ENCODE measurements around the gene COPZ2.
A peak's percentile ranks its signal among the peaks of the same experiment; 100 is the strongest.
"Not testable (repeated sequence)": the region's sequence is repeated elsewhere in the genome, so short reads cannot be mapped to it uniquely, and the experiment has no call there.

Gene COPZ2

DNA sequence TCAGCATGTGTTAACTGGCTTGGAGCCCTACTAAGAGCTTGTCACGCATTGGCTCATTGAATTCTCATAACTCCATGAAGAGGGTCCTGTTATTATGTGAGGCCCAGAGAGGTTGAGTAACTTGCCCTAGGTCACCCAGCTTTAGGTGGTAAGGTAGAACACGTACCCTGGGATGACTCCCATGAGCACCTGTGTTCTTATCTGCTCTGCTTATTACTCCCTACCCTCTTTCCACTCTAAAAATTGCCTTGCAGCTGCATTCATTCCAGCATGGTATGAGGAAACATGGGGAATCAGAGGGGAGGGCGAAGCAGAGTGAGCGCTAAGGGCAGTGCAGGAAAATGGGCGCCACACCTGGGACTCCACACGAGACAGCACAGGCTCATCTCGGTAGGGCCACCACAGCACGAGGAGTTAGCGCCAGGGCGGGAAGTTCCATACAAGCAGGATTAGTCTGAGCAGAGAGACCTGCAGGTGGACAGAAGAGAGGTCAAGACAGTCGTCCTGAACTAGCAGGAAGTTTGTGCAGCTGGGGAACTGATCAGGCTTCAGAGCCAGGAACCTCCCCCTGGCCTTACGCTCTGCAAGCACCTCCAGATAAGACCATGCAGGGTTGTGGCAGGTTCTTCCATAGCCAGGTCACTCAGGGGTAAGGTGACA is 10.1 kb downstream of the COPZ2 start:
- DNase-seq = no peak

DNA sequence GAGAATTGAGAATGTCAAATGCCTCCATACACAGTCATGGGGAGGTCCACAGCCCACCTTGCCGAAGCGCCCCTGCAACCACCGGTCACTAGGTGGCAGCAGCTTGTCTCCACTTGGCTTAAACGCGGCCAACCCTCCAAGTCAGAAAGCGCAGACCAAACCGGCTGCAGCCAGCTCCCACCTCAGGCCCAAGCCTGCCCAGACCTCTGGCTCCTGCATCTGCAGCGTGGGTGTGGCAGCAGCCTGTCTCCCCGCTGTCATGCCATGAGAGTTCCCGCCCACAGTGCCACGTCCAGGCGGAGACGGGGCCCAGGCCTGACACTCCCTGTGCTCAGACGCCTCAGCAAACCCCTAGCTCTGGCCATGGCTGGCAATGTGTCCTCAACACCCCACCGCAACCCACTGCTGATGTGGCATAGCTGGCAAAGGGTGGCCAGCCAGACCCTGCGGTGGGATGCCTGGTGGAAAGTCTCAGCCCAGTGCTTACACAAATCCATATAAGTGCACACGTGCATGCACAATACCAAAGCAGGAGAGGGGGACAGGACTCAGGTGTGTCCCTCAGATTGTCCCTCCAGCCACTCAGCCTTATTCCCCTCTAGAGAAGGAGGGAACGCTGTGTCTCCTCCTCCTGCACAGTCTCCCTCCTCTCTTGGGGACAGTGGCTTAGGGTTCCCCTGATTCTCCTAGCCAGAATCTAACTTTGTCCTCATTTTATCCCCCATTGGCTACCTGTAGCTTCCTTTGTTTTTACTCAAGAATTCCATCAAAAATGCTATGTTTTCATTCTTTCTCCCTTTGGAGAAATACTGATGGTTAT is 10.9 kb downstream of the COPZ2 start:
- DNase-seq = peak; percentile 58

DNA sequence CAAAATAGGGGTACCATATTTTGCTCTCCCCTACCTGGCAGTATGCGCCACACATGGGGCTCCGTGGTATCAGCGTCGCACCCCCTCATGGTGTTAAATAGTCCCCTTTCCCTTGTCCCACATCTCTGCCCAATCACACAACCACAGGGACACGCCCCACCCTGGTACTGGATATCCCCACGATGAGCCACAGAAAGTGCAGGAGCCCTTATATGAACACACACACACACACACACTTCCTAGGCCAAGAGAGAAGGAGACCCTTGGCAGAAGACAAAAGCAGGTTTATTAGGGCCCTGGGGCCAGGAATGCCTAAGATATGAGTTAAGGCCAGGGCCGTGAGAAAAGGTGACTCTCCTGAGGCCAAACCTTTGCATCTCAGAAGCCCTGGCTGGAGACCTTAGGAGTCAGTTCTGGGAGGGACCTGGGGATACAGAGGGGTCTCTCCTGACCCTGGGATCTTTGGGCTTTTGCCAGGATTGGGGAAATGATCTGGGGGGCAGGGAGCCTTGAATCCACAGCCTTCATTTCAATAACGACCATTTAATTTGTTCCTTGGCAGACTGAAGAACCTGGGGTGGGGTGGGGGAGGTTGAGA is 11.6 kb downstream of the COPZ2 start:
- DNase-seq = no peak

- peak; percentile 97 for DNase-seq
Observed at GRCh38 chr17:48025040-48025903, 12.3 kb downstream of the COPZ2 start.

- peak; percentile 20 for DNase-seq
Observed at GRCh38 chr17:48024149-48025039, 13.2 kb downstream of the COPZ2 start.

GRCh38 chr17:48023400-48024148 is 14.0 kb downstream of the COPZ2 start:
- peak; percentile 22 for DNase-seq

DNA sequence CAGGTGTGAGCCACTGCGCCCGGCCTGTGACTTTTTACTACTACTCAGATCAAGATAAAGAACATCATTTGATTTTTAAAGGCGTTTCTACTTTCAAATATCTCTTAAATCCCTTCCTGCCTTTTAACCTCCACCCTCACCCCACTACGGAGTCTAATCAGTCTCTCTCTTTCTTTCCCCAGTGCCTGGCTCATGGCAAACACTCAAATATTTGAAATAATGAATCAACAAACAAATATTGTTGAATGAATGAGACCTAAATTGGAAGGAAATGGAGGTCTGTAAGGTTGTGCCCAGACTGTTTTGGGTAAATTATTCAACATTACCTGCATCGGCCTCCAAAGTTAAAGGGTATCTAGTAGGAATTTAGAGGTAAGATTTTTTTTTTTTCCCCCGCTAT is 14.7 kb downstream of the COPZ2 start:
- no peak for DNase-seq

DNA sequence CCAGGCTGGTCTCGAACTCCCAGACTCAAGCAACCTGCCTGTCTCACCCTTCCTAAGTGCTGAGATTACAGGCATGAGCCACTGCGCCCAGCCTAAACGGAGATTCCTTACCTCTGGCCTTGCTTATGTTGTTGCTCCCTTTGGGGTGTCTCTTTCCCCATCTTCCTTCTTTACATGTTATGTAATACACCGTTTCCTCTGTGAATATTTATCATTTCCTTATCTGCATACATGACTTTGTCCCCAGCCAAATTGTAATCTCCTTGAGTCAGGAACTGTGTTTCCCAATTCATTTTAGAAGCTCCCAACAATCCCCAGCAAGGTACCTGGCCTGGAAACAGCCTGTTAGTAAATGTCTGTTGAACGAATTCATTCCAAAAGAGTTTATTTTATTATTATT is 15.7 kb downstream of the COPZ2 start:
- DNase-seq = no peak

DNA sequence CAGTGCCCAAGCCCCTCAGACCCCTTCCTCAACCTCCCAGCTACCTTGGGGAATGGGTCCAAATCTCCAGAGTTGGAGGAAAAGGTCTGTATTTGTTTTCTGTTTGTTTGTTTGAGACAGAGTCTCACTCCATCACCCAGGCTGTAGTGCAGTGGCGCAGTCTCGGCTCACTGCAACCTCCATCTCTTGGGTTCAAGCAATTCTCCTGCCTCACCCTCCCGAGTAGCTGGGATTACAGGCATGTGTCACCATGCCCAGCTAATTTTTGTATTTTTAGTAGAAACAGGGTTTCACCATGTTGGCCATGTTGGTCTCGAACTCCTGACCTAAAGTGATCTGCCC is 19.8 kb downstream of the COPZ2 start:
- not testable (repeated sequence) for DNase-seq

DNA sequence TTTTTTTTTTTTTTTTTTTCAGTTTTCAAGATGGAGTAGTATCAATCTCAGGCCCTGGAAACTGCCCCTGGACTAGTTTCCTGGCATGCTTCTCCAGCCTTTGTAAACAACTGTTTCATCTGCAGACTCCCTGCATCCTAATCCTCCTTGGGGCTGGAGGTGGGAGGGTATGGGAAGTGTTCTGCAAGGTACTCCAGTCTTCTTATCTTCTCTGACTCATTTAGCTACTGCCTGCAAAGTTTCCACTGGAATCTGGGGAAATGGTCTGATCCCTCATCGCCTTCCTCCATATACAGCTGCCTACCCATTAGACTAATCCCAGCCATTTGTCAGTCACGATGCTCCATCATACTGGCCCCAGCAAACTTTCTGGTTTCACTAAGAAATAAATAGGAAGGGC is 21.5 kb downstream of the COPZ2 start:
- DNase-seq = no peak

GRCh38 chr17:48014595-48015111 is 22.9 kb downstream of the COPZ2 start:
- DNase-seq = no peak

DNA sequence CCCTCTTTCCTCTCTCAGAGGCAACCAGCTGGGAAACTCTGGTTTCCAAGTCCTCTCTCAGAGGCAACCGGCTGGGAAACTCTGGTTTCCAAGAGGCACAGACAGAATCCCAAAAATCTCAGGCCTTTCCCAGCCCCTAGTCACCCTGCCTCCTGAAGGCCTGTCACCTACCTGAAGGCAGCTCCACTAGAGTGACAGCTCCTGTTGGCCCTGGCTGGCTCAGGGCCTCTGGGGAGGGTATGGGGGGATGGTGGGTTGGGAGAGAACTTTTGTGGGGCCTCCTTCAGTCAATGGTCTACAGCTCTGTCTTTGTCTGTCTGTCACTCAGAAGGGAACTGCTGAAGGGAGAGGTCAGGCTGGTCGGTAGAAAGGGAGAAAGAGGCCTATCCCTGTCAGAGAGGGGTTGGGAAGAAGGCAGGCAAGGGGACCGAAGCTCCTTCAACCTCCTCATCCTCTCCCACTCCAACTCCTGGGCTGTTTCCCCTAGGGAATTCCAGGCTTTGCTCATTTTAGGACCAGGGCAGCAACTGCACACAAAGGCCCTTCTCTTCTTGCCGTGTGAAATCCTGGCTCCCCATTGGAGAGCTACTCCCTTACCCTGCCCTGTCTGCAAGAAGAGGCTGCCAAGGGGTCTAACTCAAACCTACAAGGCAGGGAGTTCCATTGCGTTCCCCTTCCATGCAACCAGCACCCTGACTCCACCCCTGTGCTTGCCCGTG is 23.6 kb downstream of the COPZ2 start:
- no peak for DNase-seq

DNA sequence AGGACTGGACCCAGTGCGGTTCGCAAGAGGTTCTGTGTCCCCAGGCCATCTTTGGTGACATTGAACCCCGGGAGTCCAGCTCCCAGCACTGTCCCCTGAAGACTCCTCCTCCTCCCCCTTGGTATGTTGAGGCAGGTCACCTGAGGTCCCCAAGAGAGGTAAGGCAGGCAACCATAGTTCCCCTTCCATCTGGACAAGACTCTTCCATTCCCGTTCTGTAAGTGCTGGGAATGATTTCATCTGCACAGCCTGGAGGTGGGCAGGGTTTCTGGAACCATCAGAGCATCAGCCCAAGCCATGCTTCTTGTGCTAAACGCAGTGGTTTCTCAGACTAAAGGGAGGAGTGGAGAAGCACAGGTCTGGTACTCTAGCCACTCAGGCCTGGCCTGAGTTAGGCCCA is 24.9 kb downstream of the COPZ2 start:
- no peak for DNase-seq

DNA sequence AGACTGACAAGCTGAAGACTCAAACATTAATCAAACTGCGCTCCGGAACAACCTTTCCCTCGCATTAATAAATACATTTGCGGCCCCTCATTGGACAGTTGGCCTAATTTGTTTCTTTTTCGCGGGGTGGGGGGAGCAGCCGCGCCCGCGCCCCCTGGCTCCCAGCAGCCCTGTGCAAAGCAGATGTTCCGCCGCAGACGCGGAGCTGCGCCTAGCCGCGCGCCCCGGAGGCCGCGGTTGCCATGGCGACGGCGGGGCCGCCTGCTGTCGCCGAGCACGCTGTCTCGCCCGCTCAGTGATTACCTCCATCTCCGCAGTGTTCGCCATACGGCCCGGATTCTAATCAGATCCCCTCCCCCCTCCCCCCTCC is 25.5 kb downstream of the COPZ2 start:
- peak; percentile 38 for DNase-seq

GRCh38 chr17:48011405-48012150 is 26.0 kb downstream of the COPZ2 start:
- DNase-seq = no peak

GRCh38 chr17:48010193-48010592 is 27.4 kb downstream of the COPZ2 start:
- DNase-seq = no peak

GRCh38 chr17:48006936-48007709 is 30.5 kb downstream of the COPZ2 start:
- DNase-seq = no peak

- DNase-seq = no peak
Observed at GRCh38 chr17:48004983-48005382, 32.6 kb downstream of the COPZ2 start.
